DOHH2 (cell line): Measurements from ENCODE around the gene KIFC1.

Experiments used
- EZH2phosphoT487 ChIP-seq: fragments of 200-600 bp; sonication (generic); IDR thresholded peaks from 2 replicates; pipeline ENCODE4 v1.6.1; 2017; ENCODE audit warnings: borderline replicate concordance, mild to moderate bottlenecking, antibody characterized with exemption, low read length, moderate library complexity, mixed read lengths
- TF ChIP-seq, protein P1 (sequence below): fragments of 200-600 bp; sonication (generic); IDR thresholded peaks from one replicate; pipeline ENCODE4 v1.5.1; 2014; ENCODE audit warnings: antibody characterized with exemption, mild to moderate bottlenecking, low read depth, low read length; ENCODE audit not compliant: poor library complexity, severe bottlenecking

DNA sequence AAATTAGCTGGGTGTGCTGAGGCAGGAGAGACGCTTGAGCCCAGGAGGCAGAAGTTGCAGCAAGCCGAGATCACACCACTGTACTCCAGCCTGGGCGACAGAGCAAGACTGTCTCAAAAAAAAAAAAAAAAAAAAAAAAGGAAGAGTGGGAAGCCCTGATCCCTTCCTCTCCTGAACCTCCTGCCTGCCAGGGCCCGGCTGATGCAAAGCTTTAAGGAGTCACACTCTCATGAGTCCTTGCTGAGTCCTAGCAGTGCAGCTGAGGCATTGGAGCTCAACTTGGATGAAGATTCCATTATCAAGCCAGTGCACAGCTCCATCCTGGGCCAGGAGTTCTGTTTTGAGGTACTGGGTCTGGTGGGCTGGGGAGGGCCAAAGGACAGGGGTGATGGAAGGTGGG is 43.3 kb downstream of the KIFC1 start:
- TF ChIP-seq, protein P1, sequence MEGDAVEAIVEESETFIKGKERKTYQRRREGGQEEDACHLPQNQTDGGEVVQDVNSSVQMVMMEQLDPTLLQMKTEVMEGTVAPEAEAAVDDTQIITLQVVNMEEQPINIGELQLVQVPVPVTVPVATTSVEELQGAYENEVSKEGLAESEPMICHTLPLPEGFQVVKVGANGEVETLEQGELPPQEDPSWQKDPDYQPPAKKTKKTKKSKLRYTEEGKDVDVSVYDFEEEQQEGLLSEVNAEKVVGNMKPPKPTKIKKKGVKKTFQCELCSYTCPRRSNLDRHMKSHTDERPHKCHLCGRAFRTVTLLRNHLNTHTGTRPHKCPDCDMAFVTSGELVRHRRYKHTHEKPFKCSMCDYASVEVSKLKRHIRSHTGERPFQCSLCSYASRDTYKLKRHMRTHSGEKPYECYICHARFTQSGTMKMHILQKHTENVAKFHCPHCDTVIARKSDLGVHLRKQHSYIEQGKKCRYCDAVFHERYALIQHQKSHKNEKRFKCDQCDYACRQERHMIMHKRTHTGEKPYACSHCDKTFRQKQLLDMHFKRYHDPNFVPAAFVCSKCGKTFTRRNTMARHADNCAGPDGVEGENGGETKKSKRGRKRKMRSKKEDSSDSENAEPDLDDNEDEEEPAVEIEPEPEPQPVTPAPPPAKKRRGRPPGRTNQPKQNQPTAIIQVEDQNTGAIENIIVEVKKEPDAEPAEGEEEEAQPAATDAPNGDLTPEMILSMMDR, result no peak
- TF ChIP-seq EZH2phosphoT487, result no peak
